Measurements from ENCODE around the gene CDH18. TPM values are rescaled to one million over a fixed set of nuclear protein-coding genes. Genes with fewer than 3 reads are reported as not detected.

Gene CDH18
- total RNA-seq, 1 donor from 2014 or later, result 0.49 TPM

DNA sequence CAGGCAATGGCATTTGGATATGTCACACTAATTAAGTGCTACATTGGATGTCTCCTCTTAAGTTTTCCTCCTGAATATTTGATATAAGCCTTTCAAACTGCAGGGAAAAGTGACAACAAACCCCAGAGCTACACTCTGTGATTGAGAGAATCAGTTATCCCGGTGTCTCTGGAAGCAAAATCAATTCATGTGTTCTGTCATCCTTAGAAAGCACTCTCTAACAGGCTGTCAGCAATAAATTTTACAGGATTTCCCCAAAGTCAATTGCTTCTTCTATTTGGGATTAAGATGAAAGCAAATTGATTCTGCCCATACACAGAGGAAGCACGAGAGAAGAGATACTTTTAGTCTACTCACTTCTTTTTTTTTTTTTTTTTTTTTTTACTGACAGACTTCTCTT is 332.4 kb downstream of the CDH18 start:
- Mint-ChIP-seq H3K4me1 (ENCODE audit: low read depth, unreplicated experiment) (peaks cover 3% of the 10 kb centered on the region), H3K9me3 (ENCODE audit: unreplicated experiment) (no peaks in the 10 kb centered on the region), H3K27ac (ENCODE audit: unreplicated experiment) (no peak overlapping the region), H3K27me3 (ENCODE audit: unreplicated experiment) (no peaks in the 10 kb centered on the region), H3K36me3 (ENCODE audit: unreplicated experiment) (no peaks in the 10 kb centered on the region), H3K4me3 (ENCODE audit: unreplicated experiment) (no peak overlapping the region)
- TF ChIP-seq, protein P1, sequence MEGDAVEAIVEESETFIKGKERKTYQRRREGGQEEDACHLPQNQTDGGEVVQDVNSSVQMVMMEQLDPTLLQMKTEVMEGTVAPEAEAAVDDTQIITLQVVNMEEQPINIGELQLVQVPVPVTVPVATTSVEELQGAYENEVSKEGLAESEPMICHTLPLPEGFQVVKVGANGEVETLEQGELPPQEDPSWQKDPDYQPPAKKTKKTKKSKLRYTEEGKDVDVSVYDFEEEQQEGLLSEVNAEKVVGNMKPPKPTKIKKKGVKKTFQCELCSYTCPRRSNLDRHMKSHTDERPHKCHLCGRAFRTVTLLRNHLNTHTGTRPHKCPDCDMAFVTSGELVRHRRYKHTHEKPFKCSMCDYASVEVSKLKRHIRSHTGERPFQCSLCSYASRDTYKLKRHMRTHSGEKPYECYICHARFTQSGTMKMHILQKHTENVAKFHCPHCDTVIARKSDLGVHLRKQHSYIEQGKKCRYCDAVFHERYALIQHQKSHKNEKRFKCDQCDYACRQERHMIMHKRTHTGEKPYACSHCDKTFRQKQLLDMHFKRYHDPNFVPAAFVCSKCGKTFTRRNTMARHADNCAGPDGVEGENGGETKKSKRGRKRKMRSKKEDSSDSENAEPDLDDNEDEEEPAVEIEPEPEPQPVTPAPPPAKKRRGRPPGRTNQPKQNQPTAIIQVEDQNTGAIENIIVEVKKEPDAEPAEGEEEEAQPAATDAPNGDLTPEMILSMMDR (IDR thresholded peaks at IDR 0.05; ENCODE audit: partially characterized antibody, unreplicated experiment), result no peak
- DNase-seq, result no peak

DNA sequence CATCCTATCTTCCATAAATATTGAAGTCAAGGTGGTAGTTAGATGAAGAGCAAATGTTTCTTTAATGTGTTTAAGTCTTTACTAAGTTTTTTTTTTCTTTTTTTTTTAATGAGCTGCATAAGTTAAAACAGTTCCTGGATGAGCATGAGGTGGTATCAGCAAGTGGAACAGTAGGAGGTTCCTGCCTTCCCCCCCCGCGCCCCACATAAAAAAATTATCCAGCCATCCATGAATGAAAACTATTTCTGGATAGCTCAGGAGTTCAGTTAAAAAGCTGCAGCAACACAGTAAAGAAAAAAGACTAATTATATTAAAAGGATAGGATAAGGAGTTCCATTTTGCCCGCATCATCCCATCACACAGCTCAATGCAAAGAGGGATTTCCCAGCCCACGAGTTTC is 349.5 kb downstream of the CDH18 start:
- TF ChIP-seq, protein P1 (IDR thresholded peaks at IDR 0.05; ENCODE audit: partially characterized antibody, unreplicated experiment), result no peak
- Mint-ChIP-seq H3K4me3 (ENCODE audit: unreplicated experiment) (no peak overlapping the region), H3K27me3 (ENCODE audit: unreplicated experiment) (no peaks in the 10 kb centered on the region), H3K4me1 (ENCODE audit: low read depth, unreplicated experiment) (no peaks in the 10 kb centered on the region), H3K27ac (ENCODE audit: unreplicated experiment) (no peak overlapping the region), H3K9me3 (ENCODE audit: unreplicated experiment) (no peaks in the 10 kb centered on the region), H3K36me3 (ENCODE audit: unreplicated experiment) (no peaks in the 10 kb centered on the region)
- no peak for DNase-seq

DNA sequence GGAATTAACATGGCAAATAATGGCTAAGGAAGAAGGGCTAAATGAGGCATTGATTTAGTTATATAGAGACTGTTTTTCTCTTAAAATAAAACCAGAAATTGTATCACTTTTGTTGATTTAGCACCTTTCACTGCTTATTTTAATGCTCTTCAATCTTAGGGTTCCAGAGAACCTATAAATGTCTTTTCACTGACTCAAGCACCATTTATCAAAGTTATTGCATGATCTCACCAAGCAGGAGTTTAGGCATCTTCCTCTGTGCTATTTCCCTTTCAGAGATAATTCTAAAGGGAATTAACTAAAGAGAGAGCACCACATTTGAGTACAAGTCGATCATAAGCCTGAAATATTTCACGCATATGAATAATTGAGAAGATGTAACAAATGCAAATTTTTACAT is 357.1 kb downstream of the CDH18 start:
- Mint-ChIP-seq H3K4me3 (ENCODE audit: unreplicated experiment) (no peak overlapping the region), H3K27me3 (ENCODE audit: unreplicated experiment) (no peaks in the 10 kb centered on the region), H3K4me1 (ENCODE audit: low read depth, unreplicated experiment) (no peaks in the 10 kb centered on the region), H3K36me3 (ENCODE audit: unreplicated experiment) (no peaks in the 10 kb centered on the region), H3K9me3 (ENCODE audit: unreplicated experiment) (no peaks in the 10 kb centered on the region), H3K27ac (ENCODE audit: unreplicated experiment) (no peak overlapping the region)
- TF ChIP-seq, protein P1 (IDR thresholded peaks at IDR 0.05; ENCODE audit: partially characterized antibody, unreplicated experiment), result no peak
- DNase-seq, result no peak

DNA sequence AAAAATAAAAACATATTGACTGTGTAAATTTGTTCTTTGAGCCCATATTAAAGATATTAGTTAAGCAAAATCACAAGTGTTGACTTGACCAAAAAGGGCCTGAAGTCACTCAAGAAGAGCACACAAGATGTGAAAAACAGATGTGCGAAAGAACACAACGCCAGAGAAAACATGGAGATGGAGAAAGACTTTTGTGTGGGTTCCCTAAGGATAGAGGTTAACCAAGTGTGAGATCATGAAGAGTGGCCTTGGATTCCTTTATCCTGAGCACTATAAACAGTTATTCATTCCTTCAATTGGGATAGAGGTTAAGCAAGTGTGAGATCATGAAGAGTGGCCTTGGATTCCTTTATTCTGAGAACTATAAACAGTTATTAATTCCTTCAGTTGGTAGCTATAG is 361.8 kb downstream of the CDH18 start:
- Mint-ChIP-seq H3K27me3 (ENCODE audit: unreplicated experiment) (no peaks in the 10 kb centered on the region), H3K4me3 (ENCODE audit: unreplicated experiment) (no peak overlapping the region), H3K4me1 (ENCODE audit: low read depth, unreplicated experiment) (no peaks in the 10 kb centered on the region), H3K36me3 (ENCODE audit: unreplicated experiment) (no peaks in the 10 kb centered on the region), H3K9me3 (ENCODE audit: unreplicated experiment) (no peaks in the 10 kb centered on the region), H3K27ac (ENCODE audit: unreplicated experiment) (no peak overlapping the region)
- TF ChIP-seq, protein P1 (IDR thresholded peaks at IDR 0.05; ENCODE audit: partially characterized antibody, unreplicated experiment), result no peak
- DNase-seq, result no peak

DNA sequence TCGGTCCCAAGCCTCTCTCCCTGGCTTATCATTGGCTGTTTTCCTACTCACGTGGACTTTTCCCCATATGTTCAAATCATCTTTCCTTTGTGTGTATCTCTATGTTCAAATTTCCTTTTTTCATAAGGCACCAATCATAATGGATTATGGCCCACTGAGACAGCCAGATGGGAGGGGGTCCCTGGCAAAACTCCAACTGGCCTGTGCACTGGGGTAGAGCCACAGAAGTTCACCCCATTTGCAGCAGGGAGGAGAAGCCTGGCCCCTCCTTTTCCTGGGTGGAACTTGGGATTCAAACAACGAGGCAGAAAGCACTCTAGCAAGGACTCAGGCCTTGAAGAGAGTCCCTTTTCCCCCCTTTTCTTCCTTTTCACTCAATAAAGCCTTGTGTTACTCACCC is 362.4 kb downstream of the CDH18 start:
- Mint-ChIP-seq H3K4me3 (ENCODE audit: unreplicated experiment) (no peak overlapping the region), H3K4me1 (ENCODE audit: low read depth, unreplicated experiment) (no peaks in the 10 kb centered on the region), H3K36me3 (ENCODE audit: unreplicated experiment) (no peaks in the 10 kb centered on the region), H3K9me3 (ENCODE audit: unreplicated experiment) (no peaks in the 10 kb centered on the region), H3K27me3 (ENCODE audit: unreplicated experiment) (no peaks in the 10 kb centered on the region), H3K27ac (ENCODE audit: unreplicated experiment) (no peak overlapping the region)
- DNase-seq, result no peak
- TF ChIP-seq, protein P1 (IDR thresholded peaks at IDR 0.05; ENCODE audit: partially characterized antibody, unreplicated experiment), result no peak
